Mesenchymal stem cell (in vitro differentiated cells and primary cell): ENCODE data around the gene CETN1.

Experiments
- DNase-seq: peaks from one replicate; pipeline ENCODE4 v3.0.0-alpha.2; 2013
- H2AFZ ChIP-seq: one replicate; pipeline ENCODE4 v1.6.1; 2013; ENCODE audit warnings: low read depth, mild to moderate bottlenecking, control low read depth, inconsistent platforms, low read length, moderate library complexity
- H2AK5ac ChIP-seq: 2 replicates; pipeline ENCODE4 v1.6.1; 2013; ENCODE audit warnings: low read length, moderate library complexity, mild to moderate bottlenecking, inconsistent platforms; ENCODE audit not compliant: severe bottlenecking
- H2BK120ac ChIP-seq: one replicate; pipeline ENCODE4 v1.6.1; 2013; ENCODE audit warnings: low read depth, mild to moderate bottlenecking, inconsistent platforms, low read length, moderate library complexity
- H2BK12ac ChIP-seq, 2 experiments: one replicate each; pipeline ENCODE4 v1.6.1; 2013; ENCODE audit warnings: inconsistent platforms in 2 of 2, low read length in 2 of 2, mild to moderate bottlenecking in 2 of 2, moderate library complexity in 2 of 2, control low read depth in 1 of 2
- H2BK15ac ChIP-seq: one replicate; pipeline ENCODE4 v1.6.1; 2013; ENCODE audit warnings: mild to moderate bottlenecking, low read depth, inconsistent platforms; ENCODE audit not compliant: poor library complexity, severe bottlenecking
- H2BK5ac ChIP-seq: 2 replicates; pipeline ENCODE4 v1.6.1; 2013; ENCODE audit warnings: low read depth, mild to moderate bottlenecking, low read length, control low read depth, inconsistent platforms; ENCODE audit not compliant: poor library complexity, severe bottlenecking
- H3K14ac ChIP-seq, 2 experiments: one replicate each; pipeline ENCODE4 v1.6.1; 2013; ENCODE audit warnings: inconsistent platforms in 2 of 2, low read length in 2 of 2, control low read depth in 1 of 2, mild to moderate bottlenecking in 1 of 2, moderate library complexity in 1 of 2
- H3K18ac ChIP-seq, 2 experiments: one replicate each; pipeline ENCODE4 v1.6.1; 2013; ENCODE audit warnings: inconsistent platforms in 2 of 2, low read length in 2 of 2, control low read depth in 1 of 2, low read depth in 1 of 2, mild to moderate bottlenecking in 1 of 2
- H3K23ac ChIP-seq, 2 experiments: one replicate each; pipeline ENCODE4 v1.6.1; 2013; ENCODE audit warnings: inconsistent platforms in 2 of 2, low read length in 2 of 2, mild to moderate bottlenecking in 2 of 2, moderate library complexity in 2 of 2, control low read depth in 1 of 2
- H3K27ac ChIP-seq: 2 replicates; pipeline ENCODE4 v1.5.1; 2013; ENCODE audit warnings: mild to moderate bottlenecking, moderate library complexity, low read length, control low read depth, inconsistent platforms; ENCODE audit not compliant: poor library complexity, severe bottlenecking
- H3K27me3 ChIP-seq, 2 experiments: 2 replicates each; pipeline versions ENCODE4 v1.6.1 to v1.7.0; 2013; ENCODE audit warnings: low read length in 2 of 2, mild to moderate bottlenecking in 2 of 2, moderate library complexity in 2 of 2, control low read depth in 1 of 2, inconsistent platforms in 1 of 2; ENCODE audit not compliant: control insufficient read depth in 1 of 2, insufficient read depth in 1 of 2
- H3K36me3 ChIP-seq, 2 experiments: 2 replicates each; pipeline versions ENCODE4 v1.6.1 to v1.7.0; 2013; ENCODE audit warnings: low read length in 2 of 2, control low read depth in 1 of 2, inconsistent platforms in 1 of 2, low read depth in 1 of 2, mild to moderate bottlenecking in 1 of 2; ENCODE audit not compliant: insufficient read depth in 2 of 2, control insufficient read depth in 1 of 2
- H3K4ac ChIP-seq, 2 experiments: one replicate each; pipeline ENCODE4 v1.6.1; 2013; ENCODE audit warnings: inconsistent platforms in 2 of 2, low read length in 2 of 2, mild to moderate bottlenecking in 2 of 2, moderate library complexity in 2 of 2, control low read depth in 1 of 2, low read depth in 1 of 2
- H3K4me1 ChIP-seq: 2 replicates; pipeline ENCODE4 v1.6.1; 2013; ENCODE audit warnings: low read depth, low read length, control low read depth; ENCODE audit not compliant: control insufficient read depth, insufficient read depth
- H3K4me2 ChIP-seq: 2 replicates; pipeline ENCODE4 v1.6.1; 2013; ENCODE audit warnings: low read length, mild to moderate bottlenecking, inconsistent platforms; ENCODE audit not compliant: poor library complexity, severe bottlenecking
- H3K4me3 ChIP-seq, 2 experiments: 2 replicates each; pipeline versions ENCODE4 v1.5.1 to v1.7.0; 2013; ENCODE audit warnings: low read length in 2 of 2, mild to moderate bottlenecking in 2 of 2, control low read depth in 1 of 2, low read depth in 1 of 2; ENCODE audit not compliant: insufficient read depth in 1 of 2
- H3K79me1 ChIP-seq: replicated peaks from 2 replicates; pipeline ENCODE4 v1.6.1; 2013; ENCODE audit warnings: mild to moderate bottlenecking, control low read depth, low read length, inconsistent platforms; ENCODE audit not compliant: poor library complexity, severe bottlenecking
- H3K9ac ChIP-seq: 2 replicates; pipeline ENCODE4 v1.7.0; 2013; ENCODE audit warnings: mild to moderate bottlenecking, low read length, moderate library complexity
- H3K9me3 ChIP-seq: 2 replicates; pipeline ENCODE4 v1.7.0; 2013; ENCODE audit warnings: mild to moderate bottlenecking, low read length; ENCODE audit not compliant: control insufficient read depth
- H4K8ac ChIP-seq: one replicate; pipeline ENCODE4 v1.6.1; 2013; ENCODE audit warnings: inconsistent platforms, mild to moderate bottlenecking, low read length, moderate library complexity
- H4K91ac ChIP-seq: one replicate; pipeline ENCODE4 v1.6.1; 2013; ENCODE audit warnings: mild to moderate bottlenecking, low read length, inconsistent platforms
- WGBS: methylation state at CpG from one replicate; pipeline ENCODE4 v1.1.7; 2013; ENCODE audit warnings: mixed read lengths; 5-methylcytosine and 5-hydroxymethylcytosine counted together

Gene CETN1

GRCh38 chr18:570256-570655 lies 9.9 kb upstream of the CETN1 start:
- H3K36me3 ChIP-seq = no peaks in the 10 kb centered on the region
- no peak overlapping the region for H3K14ac ChIP-seq
- H2AK5ac ChIP-seq = no peak overlapping the region
- H3K23ac ChIP-seq = no peak overlapping the region
- H2AFZ ChIP-seq = no peak overlapping the region
- no peak overlapping the region for H4K8ac ChIP-seq
- DNase-seq = no peak
- H3K4ac ChIP-seq = no peak overlapping the region
- WGBS = 84% methylated on average over 1 of the region's 3 CpGs
- H3K79me1 ChIP-seq = no peaks in the 10 kb centered on the region
- no peaks in the 10 kb centered on the region for H3K4me1 ChIP-seq
- H3K4me2 ChIP-seq = no peak overlapping the region
- no peak overlapping the region for H3K4me3 ChIP-seq
- H2BK12ac ChIP-seq = no peak overlapping the region
- no peak overlapping the region for H3K18ac ChIP-seq
- H2BK15ac ChIP-seq = no peak overlapping the region
- no peak overlapping the region for H2BK120ac ChIP-seq
- no peak overlapping the region for H4K91ac ChIP-seq
- no peak overlapping the region for H3K9ac ChIP-seq
- H3K9me3 ChIP-seq = no peaks in the 10 kb centered on the region
- no peak overlapping the region for H2BK5ac ChIP-seq
- peaks cover 13 to 28% of the 10 kb centered on the region in 2 experiments for H3K27me3 ChIP-seq
- H3K27ac ChIP-seq = no peak overlapping the region

- no peak overlapping the region for H3K23ac ChIP-seq
- no peak overlapping the region for H2BK120ac ChIP-seq
These were observed 9.5 kb upstream of the CETN1 start for GRCh38 chr18:570697-571096.

GRCh38 chr18:572091-572830 lies 7.9 kb upstream of the CETN1 start:
- Histone ChIP-seq H3K9ac (no peak overlapping the region), H3K27me3 (peaks cover 9 to 13% of the 10 kb centered on the region in 2 experiments), H2BK120ac (no peak overlapping the region), H2BK12ac (no peak overlapping the region), H2AK5ac (no peak overlapping the region), H3K4me1 (no peaks in the 10 kb centered on the region), H4K8ac (no peak overlapping the region), H3K14ac (no peak overlapping the region), H2AFZ (no peak overlapping the region), H3K9me3 (no peaks in the 10 kb centered on the region), H3K23ac (no peak overlapping the region), H3K4ac (no peak overlapping the region), H3K79me1 (no peaks in the 10 kb centered on the region), H3K36me3 (no peaks in the 10 kb centered on the region), H2BK15ac (no peak overlapping the region), H3K4me3 (no peak overlapping the region), H3K4me2 (no peak overlapping the region), H4K91ac (no peak overlapping the region), H3K27ac (no peak overlapping the region), H3K18ac (no peak overlapping the region), H2BK5ac (no peak overlapping the region)
- 68% methylated on average over 7 of the region's 9 CpGs for WGBS
- no peak for DNase-seq

More at GRCh38 chr18:570697-571096, 9.5 kb upstream of the CETN1 start:
- Histone ChIP-seq H2BK5ac (no peak overlapping the region), H2BK12ac (no peak overlapping the region), H3K4me1 (no peaks in the 10 kb centered on the region), H3K27me3 (peaks cover 10 to 24% of the 10 kb centered on the region in 2 experiments), H2BK15ac (no peak overlapping the region), H2AK5ac (no peak overlapping the region), H3K79me1 (no peaks in the 10 kb centered on the region), H3K9ac (no peak overlapping the region), H3K4me2 (no peak overlapping the region), H3K27ac (no peak overlapping the region), H3K4ac (no peak overlapping the region), H3K9me3 (no peaks in the 10 kb centered on the region), H3K36me3 (no peaks in the 10 kb centered on the region), H3K4me3 (no peak overlapping the region), H2AFZ (no peak overlapping the region), H3K14ac (no peak overlapping the region), H4K91ac (no peak overlapping the region), H4K8ac (no peak overlapping the region), H3K18ac (no peak overlapping the region)
- 30% methylated on average over 2 of the region's 5 CpGs for WGBS
- DNase-seq = no peak

GRCh38 chr18:572831-573289 lies 7.3 kb upstream of the CETN1 start:
- Histone ChIP-seq H4K8ac (no peak overlapping the region), H3K79me1 (no peaks in the 10 kb centered on the region), H3K36me3 (no peaks in the 10 kb centered on the region), H4K91ac (no peak overlapping the region), H3K4me2 (no peak overlapping the region), H3K4ac (no peak overlapping the region), H2AK5ac (no peak overlapping the region), H2BK15ac (no peak overlapping the region), H2BK5ac (no peak overlapping the region), H3K4me1 (no peaks in the 10 kb centered on the region), H3K9ac (no peak overlapping the region), H2BK120ac (no peak overlapping the region), H3K4me3 (no peak overlapping the region), H3K9me3 (no peaks in the 10 kb centered on the region), H3K27me3 (peaks cover 9 to 12% of the 10 kb centered on the region in 2 experiments), H3K27ac (no peak overlapping the region), H3K18ac (peak overlapping the region in 1 of 2 experiments; percentile 57), H3K14ac (no peak overlapping the region), H3K23ac (no peak overlapping the region), H2BK12ac (no peak overlapping the region), H2AFZ (no peak overlapping the region)
- DNase-seq = no peak
